Spleen (tissue), 7 donors: ENCODE measurements around the gene SLC27A2.

Source experiments
- POLR2A ChIP-seq, 3 donors: fragments of 450-650 bp; IDR thresholded peaks; one replicate each; pipeline ENCODE4 v1.5.1; 2017; ENCODE audit warnings: antibody characterized with exemption in 3 of 3, mild to moderate bottlenecking in 1 of 3
- POLR2AphosphoS5 ChIP-seq, 3 donors: sonication (generic); formaldehyde crosslinking; IDR thresholded peaks; one replicate each; pipeline ENCODE4 v1.5.1; 2017; ENCODE audit warnings: antibody characterized with exemption in 3 of 3
- TF ChIP-seq, protein P1 (sequence below), 11 experiments: fragments of 200-600 bp in 7 of 11; fragments of 450-650 bp in 4 of 11; sonication (generic) in 4 of 11; IDR thresholded peaks in 8 of 11; conservative IDR thresholded peaks in 3 of 11; 1 replicate in 7 of 11; 2 replicates in 4 of 11; pipeline versions ENCODE4 v1.4.0 to v1.8.0; 2016 to 2021; ENCODE audit warnings: antibody characterized with exemption in 11 of 11, inconsistent platforms in 4 of 11, mild to moderate bottlenecking in 1 of 11
- donor health status: DM: no; HTN: no; CAD: no; lungs with moderate emphysema.
- donor health status: DM: no; HTN: no; CAD: no.
- donor health status: DM: no; HTN: no; CAD: no.

DNA sequence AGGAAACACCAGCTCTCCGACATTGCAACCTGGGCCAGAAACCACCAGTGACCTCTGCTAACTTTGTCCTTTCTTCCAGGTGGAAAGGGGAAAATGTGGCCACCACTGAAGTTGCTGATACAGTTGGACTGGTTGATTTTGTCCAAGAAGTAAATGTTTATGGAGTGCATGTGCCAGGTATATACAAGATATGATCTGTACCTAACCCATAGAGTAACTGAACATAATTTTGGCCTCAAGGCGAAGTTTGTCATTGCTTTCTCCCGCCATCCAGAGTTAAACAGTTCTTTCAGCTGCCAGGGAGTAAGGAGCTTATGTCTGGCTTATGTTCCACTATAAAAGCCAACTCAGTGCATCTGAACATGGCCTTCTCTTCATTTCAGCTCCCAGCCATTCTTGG, 46.9 kb downstream of the SLC27A2 start:
- TF ChIP-seq, protein P1, sequence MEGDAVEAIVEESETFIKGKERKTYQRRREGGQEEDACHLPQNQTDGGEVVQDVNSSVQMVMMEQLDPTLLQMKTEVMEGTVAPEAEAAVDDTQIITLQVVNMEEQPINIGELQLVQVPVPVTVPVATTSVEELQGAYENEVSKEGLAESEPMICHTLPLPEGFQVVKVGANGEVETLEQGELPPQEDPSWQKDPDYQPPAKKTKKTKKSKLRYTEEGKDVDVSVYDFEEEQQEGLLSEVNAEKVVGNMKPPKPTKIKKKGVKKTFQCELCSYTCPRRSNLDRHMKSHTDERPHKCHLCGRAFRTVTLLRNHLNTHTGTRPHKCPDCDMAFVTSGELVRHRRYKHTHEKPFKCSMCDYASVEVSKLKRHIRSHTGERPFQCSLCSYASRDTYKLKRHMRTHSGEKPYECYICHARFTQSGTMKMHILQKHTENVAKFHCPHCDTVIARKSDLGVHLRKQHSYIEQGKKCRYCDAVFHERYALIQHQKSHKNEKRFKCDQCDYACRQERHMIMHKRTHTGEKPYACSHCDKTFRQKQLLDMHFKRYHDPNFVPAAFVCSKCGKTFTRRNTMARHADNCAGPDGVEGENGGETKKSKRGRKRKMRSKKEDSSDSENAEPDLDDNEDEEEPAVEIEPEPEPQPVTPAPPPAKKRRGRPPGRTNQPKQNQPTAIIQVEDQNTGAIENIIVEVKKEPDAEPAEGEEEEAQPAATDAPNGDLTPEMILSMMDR (IDR thresholded peaks at IDR 0.05 in 8 of 11, conservative IDR thresholded peaks at IDR 0.05 in 3 of 11): no peak
- TF ChIP-seq POLR2A (IDR thresholded peaks at IDR 0.05): no peak
- no peak for TF ChIP-seq POLR2AphosphoS5 (IDR thresholded peaks at IDR 0.05)
